Right atrium auricular region (tissue), 2 donors: ENCODE results near the gene FHIT. TPM values are rescaled to one million over a fixed set of nuclear protein-coding genes. Genes with fewer than 3 reads are reported as not detected.

Experiments
- DNase-seq: peaks from one replicate; pipeline ENCODE4 v3.0.0-alpha.2; 2019; ENCODE audit warnings: low spot score
- H3K27ac ChIP-seq, 2 donors: fragments of 200-600 bp; sonication (generic); 1 replicate in 1 of 2; 2 replicates in 1 of 2; pipeline ENCODE4 v1.5.1; 2016 to 2019
- H3K27me3 ChIP-seq, 2 donors: fragments of 200-600 bp; sonication (generic); one replicate each; pipeline versions ENCODE4 v1.5.1 to v1.6.0; 2017 to 2019
- H3K36me3 ChIP-seq: fragments of 200-600 bp; sonication (generic); one replicate; pipeline ENCODE4 v1.5.1; 2016
- H3K4me1 ChIP-seq, 2 donors: fragments of 200-600 bp; sonication (generic); one replicate each; pipeline versions ENCODE4 v1.5.1 to v1.6.0; 2017 to 2019
- H3K4me3 ChIP-seq, 2 donors: fragments of 200-600 bp; sonication (generic); 1 replicate in 1 of 2; 2 replicates in 1 of 2; pipeline ENCODE4 v1.5.1; 2017 to 2019; ENCODE audit warnings: mild to moderate bottlenecking in 1 of 2, moderate library complexity in 1 of 2
- H3K9me3 ChIP-seq, 2 donors: fragments of 200-600 bp; sonication (generic); one replicate each; pipeline ENCODE4 v1.5.1; 2019
- total RNA-seq, 2 donors: library from RNA; depleted of rRNA; stranded (reverse); fragments of >200 nt; gene quantifications; one replicate each; pipeline ENCODE4 v1.1.0, GENCODE V29; 2016
- TF ChIP-seq, protein P1 (sequence below), 2 donors: fragments of 200-600 bp; sonication (generic); IDR thresholded peaks; one replicate each; pipeline ENCODE4 v1.5.1; 2019; ENCODE audit warnings: antibody characterized with exemption in 2 of 2

FHIT gene
- total RNA-seq, 2 donors from 2014 or later: 10.4 to 11.0 TPM

DNA sequence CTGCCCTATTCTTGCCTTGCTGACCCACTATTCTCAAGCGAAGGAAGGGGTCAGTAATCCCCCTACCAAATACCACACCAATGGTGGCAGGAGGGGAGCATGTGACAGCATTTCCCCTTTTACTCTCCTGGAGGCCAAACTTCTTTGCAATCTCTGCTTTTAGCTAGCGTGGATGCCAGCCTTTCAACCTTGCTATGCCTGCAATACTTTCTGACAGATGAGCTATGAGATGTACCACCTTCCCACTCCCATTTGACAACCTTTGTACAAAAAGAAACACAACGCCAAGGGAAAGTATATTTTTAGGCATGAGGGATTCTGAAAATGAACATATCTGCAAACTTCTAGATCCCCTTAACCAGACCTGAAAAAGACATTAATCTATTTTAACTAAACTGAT lies 302.1 kb downstream of the FHIT start:
- Histone ChIP-seq H3K9me3 (no peaks in the 10 kb centered on the region), H3K4me1 (no peaks in the 10 kb centered on the region), H3K27me3 (no peaks in the 10 kb centered on the region), H3K36me3 (no peaks in the 10 kb centered on the region), H3K4me3 (no peak overlapping the region), H3K27ac (no peak overlapping the region)
- no peak for DNase-seq
- TF ChIP-seq, protein P1, sequence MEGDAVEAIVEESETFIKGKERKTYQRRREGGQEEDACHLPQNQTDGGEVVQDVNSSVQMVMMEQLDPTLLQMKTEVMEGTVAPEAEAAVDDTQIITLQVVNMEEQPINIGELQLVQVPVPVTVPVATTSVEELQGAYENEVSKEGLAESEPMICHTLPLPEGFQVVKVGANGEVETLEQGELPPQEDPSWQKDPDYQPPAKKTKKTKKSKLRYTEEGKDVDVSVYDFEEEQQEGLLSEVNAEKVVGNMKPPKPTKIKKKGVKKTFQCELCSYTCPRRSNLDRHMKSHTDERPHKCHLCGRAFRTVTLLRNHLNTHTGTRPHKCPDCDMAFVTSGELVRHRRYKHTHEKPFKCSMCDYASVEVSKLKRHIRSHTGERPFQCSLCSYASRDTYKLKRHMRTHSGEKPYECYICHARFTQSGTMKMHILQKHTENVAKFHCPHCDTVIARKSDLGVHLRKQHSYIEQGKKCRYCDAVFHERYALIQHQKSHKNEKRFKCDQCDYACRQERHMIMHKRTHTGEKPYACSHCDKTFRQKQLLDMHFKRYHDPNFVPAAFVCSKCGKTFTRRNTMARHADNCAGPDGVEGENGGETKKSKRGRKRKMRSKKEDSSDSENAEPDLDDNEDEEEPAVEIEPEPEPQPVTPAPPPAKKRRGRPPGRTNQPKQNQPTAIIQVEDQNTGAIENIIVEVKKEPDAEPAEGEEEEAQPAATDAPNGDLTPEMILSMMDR (IDR thresholded peaks at IDR 0.05): no peak

DNA sequence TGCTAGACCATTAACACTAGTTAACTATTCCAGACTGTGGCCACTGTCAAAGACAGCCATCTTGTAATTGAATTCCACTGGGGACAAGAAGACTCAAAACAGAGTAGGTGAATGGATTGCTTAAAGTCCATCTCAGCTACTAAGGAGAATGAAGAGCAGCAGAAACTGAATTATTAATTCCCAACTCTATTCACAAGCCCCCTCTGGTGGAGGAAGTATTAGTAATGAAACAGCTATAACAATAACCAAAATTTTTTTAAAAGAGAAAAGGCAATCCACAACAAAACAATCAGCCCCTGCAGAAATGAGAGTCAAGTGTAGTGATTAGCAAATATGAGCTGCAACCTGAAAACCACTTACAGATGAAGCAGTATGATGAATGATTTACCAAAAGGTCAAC lies 302.8 kb downstream of the FHIT start:
- no peaks in the 10 kb centered on the region for H3K36me3 ChIP-seq
- no peak for DNase-seq
- H3K4me1 ChIP-seq: no peaks in the 10 kb centered on the region
- TF ChIP-seq, protein P1 (IDR thresholded peaks at IDR 0.05): peak in 1 of 2 donors; percentile 24
- H3K4me3 ChIP-seq: no peak overlapping the region
- H3K27me3 ChIP-seq: no peaks in the 10 kb centered on the region
- no peak overlapping the region for H3K27ac ChIP-seq
- H3K9me3 ChIP-seq: no peaks in the 10 kb centered on the region

DNA sequence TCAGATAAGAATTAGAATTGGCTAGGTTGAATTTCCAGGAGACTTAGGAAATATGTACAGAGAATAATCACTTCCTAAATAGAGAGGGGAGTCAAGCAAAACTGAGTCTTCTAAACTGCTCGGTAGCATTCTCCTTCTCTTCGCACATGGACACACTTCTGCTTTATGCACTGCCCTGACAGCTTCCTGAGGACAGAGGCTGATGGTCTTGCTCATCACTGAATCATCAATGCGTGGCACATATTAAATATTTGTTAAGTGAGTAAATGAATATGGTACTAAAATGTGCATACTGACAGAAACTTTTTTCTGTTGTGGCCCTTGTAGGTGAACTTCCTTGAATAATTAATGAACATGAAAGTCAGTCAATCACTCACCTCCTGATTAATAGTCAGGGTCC lies 315.5 kb downstream of the FHIT start:
- Histone ChIP-seq H3K4me1 (no peaks in the 10 kb centered on the region), H3K27ac (no peak overlapping the region), H3K27me3 (no peaks in the 10 kb centered on the region), H3K4me3 (no peak overlapping the region), H3K36me3 (no peaks in the 10 kb centered on the region), H3K9me3 (no peaks in the 10 kb centered on the region)
- no peak for DNase-seq
- TF ChIP-seq, protein P1 (IDR thresholded peaks at IDR 0.05): no peak

- no peaks in the 10 kb centered on the region for H3K9me3 ChIP-seq
- H3K4me1 ChIP-seq: no peaks in the 10 kb centered on the region
- no peaks in the 10 kb centered on the region for H3K27me3 ChIP-seq
- no peak overlapping the region for H3K27ac ChIP-seq
- TF ChIP-seq, protein P1 (IDR thresholded peaks at IDR 0.05): no peak
- no peak overlapping the region for H3K4me3 ChIP-seq
- H3K36me3 ChIP-seq: no peaks in the 10 kb centered on the region
- no peak for DNase-seq
These were observed 317.4 kb downstream of the FHIT start for GRCh38 chr3:60933824-60934223.

DNA sequence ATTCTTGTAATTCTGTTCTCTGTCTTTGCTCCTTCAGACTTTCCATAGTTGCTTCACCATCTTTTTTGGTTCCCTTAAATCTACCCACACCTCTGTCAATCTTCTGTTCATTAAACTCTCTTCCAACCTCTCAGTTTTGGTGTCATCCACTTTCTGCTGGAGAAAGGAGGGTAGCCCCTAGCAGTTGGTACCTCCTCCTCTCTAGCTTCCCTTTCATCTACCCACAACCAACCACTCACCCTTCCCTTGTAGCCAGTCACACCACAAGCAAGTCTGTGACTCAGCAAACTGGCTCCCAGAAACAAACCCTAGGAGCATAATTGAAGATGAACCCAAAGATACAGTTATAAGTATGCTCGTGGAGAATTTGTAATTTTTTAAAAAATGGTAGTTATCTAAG lies 318.6 kb downstream of the FHIT start:
- TF ChIP-seq, protein P1 (IDR thresholded peaks at IDR 0.05): no peak
- no peaks in the 10 kb centered on the region for H3K9me3 ChIP-seq

DNA sequence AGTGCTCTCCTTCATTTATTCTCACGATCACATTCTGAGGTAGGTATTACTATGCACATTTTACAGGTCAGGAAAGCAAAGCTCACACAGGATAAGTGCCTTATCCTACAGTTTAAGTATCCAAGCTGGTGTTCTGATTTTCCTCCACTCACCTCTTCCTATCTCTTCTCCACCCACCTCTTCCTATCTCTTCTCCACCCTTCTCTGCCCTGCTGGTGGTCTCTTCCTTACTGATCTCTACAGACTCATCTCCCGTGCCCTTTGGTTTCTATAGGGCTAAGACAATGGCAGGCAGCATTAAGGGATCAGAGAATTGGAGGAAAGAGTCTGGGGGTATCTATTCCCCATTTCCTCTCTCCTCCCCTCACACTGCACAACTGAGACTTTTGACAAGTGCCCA lies 319.1 kb downstream of the FHIT start:
- Histone ChIP-seq H3K4me3 (no peak overlapping the region), H3K4me1 (no peaks in the 10 kb centered on the region), H3K27ac (no peak overlapping the region), H3K9me3 (no peaks in the 10 kb centered on the region), H3K36me3 (no peaks in the 10 kb centered on the region), H3K27me3 (no peaks in the 10 kb centered on the region)
- TF ChIP-seq, protein P1 (IDR thresholded peaks at IDR 0.05): no peak
- no peak for DNase-seq

More for the DNA sequence above, 318.6 kb downstream of the FHIT start:
- no peak overlapping the region for H3K27ac ChIP-seq
- no peak for DNase-seq
- no peak overlapping the region for H3K4me3 ChIP-seq
- no peaks in the 10 kb centered on the region for H3K4me1 ChIP-seq
- no peaks in the 10 kb centered on the region for H3K36me3 ChIP-seq
- no peaks in the 10 kb centered on the region for H3K27me3 ChIP-seq
